GM19438 (cell line): Measurements from ENCODE around the gene TBRG1.

Experiments
- ATAC-seq: cut with Tn5 transposase; IDR thresholded peaks from one replicate; pipeline ENCODE4 v1.9.1; 2021; ENCODE audit warnings: low read depth; ENCODE audit not compliant: unreplicated experiment

The TBRG1 gene

GRCh38 chr11:124657904-124658303 is 35.2 kb downstream of the TBRG1 start:
- no peak for ATAC-seq

GRCh38 chr11:124658501-124658900 is 35.8 kb downstream of the TBRG1 start:
- no peak for ATAC-seq

DNA sequence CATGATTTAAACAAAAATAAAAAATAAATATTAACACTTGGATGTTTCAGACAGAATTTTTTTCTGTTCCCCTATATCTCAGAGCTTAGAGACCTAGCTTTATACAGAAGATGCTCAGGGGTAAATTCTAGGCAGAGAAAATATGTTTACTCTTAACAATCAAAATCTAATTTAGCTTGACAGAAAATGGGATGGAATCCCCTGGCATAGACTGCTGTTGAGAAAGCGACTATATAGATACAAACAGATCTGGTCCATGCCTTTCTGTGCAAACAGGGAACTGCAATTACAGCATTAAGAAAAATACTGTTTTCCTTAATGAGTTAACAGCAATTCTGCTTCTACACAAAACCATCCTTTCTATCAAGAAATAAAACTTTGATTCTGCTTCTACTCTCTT is 36.3 kb downstream of the TBRG1 start:
- no peak for ATAC-seq

DNA sequence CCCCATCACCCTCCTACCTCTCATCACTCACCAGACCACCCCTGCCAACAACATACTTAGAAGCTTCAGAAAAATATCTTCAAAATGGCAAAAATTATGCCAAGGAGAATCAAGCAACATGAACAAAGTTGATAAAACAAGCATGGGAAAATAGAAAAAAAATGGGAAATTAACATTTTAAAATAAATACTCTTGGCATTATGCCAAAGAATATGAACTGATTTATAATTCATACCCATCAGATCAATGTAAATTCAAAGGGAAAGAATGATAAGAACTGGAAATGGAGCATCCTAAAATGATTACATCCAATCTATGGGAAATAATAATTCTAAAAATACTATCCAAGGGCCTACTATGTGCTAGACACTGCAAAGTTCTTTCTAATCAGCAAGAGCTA is 38.9 kb downstream of the TBRG1 start:
- no peak for ATAC-seq

DNA sequence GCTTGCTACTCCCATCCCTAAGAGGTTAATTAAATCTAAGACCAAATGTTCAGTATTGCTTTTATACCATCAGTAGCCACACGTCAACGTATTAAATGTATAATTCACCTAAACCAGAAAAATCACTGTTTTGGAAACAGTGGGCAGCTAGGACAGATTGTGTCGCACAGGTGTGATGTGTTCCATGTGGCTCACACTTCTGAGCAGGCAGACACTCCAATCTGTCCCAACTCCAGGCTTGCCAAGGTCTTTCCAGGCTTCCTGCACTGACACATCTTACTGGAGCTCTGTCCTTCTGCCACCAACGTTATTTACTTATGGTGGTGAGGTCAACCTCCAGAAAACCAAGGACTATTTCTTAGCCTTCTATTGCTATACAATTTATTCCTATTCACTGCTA is 39.4 kb downstream of the TBRG1 start:
- no peak for ATAC-seq

DNA sequence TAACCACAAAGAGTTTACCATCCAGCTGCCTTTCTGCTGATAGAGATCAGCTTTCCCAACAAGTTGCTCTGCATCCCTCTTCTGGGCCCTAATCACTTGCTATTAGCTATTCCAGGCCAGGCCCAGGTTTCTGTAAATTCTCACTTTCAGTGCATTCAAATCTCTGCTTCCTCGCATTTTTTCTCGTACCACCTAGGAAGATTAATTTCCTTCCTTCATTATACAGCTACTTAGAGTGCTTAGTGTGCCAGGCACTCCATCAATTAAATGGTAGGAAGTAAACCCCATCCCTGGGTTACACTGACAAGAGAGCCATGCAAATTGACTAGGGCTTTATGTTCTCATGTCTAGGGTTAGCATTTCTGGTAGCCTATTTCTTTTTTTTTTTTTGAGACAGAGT is 41.2 kb downstream of the TBRG1 start:
- ATAC-seq = no peak

GRCh38 chr11:124667601-124668000 is 44.9 kb downstream of the TBRG1 start:
- no peak for ATAC-seq

- ATAC-seq = no peak
These were observed 46.5 kb downstream of the TBRG1 start for GRCh38 chr11:124669193-124669592.

DNA sequence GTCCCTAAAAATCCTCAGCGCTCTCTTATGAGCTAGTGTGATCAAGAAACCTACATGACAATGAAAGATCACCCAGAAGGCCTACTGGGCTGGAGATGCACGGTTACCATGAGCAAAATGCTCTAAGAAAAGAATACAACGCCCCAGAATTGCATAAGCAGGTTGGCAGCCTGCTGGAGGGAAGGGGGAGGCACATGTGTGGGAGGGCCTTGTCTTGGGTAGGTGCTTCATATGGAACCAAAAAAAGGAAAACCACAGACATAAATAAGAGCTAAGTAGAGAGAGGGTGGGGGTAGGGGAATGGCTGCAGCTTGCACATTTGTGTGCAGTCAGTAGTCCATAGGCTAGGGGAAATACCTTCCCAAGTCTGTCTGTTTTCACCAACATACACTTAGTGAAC is 48.1 kb downstream of the TBRG1 start:
- ATAC-seq = no peak

GRCh38 chr11:124672536-124673215 is 50.0 kb downstream of the TBRG1 start:
- peak; percentile 0 for ATAC-seq

GRCh38 chr11:124673333-124674167 is 50.9 kb downstream of the TBRG1 start, which contains the start of the genes SIAE and SPA17:
Gene SIAE, minus strand, starts transcription at chr11:124673739. Its CDS starts 31 bp downstream, at chr11:124673708.
Gene SPA17, plus strand, starts transcription at chr11:124673904. Its CDS starts 1,361 bp downstream, at chr11:124675265.
- ATAC-seq = peak; percentile 91

- ATAC-seq = no peak
These were observed 51.5 kb downstream of the TBRG1 start for GRCh38 chr11:124674168-124674517.

DNA sequence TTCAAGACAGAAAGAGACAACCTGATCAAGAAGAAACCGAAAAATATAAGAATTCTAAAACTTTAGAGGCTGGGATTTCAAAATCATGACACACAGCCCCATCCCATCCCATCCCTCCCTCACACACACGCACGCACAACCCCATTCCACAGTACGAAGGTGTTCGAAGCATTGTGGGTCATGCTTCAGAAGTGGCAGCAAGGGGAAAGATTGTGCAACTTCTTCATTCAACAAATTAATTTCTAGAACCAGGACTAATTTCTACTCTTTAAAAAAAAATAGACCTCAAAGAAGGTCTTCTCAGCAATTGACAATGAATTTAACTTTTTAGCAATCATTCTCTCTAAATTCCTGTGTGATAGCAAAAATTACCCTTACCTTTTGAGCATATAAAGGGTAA is 51.9 kb downstream of the TBRG1 start:
- ATAC-seq = no peak

- no peak for ATAC-seq
These were observed 53.7 kb downstream of the TBRG1 start for GRCh38 chr11:124676386-124676785.

DNA sequence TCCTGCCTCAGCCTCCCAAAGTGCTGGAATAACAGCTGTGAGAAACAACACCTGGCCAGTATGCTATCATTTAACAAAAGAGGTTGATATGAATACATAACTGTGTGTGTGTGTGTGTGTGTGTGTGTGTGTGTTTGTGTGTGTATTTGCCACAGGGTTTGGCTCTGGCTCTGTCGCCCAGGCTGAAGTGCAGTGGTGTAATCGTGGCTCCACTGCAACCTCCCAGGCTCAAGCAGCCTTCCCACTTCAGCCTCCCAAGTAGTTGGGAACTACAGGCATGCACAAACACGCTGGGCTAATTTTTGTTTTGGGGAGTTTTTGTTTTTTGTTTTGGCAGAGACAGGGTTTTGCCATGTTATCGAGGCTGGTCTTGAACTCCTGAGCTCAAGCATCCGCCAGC is 55.8 kb downstream of the TBRG1 start:
- no peak for ATAC-seq

GRCh38 chr11:124681421-124681820 is 58.8 kb downstream of the TBRG1 start:
- ATAC-seq = no peak

DNA sequence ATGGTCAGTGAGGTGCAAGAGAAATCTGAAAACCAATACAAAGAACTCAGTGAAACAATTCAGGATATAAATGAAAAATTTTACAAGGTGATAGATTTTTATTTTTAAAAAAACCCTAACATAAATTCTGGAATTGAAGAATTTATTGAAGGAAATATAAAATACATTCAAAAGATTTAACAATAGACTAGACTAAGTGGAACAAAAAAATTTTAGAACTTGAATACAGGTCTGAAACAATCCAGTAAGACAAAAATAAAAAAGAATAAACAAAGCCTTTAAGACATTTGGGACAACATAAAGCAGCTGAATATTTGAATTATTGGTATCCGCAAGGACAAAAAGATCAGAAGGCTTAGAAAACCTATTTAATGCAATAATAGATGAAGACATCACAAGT is 59.8 kb downstream of the TBRG1 start:
- ATAC-seq = no peak
